HepG2 (cell line): ENCODE data around the gene RBM45. TPM values are rescaled to one million over a fixed set of nuclear protein-coding genes. Genes with fewer than 3 reads are reported as not detected.

Source experiments
- ATAC-seq: fragments of 200-7000 bp; cut with Tn5 transposase; 3 replicates; pipeline ENCODE4 v1.9.1; 2020; ENCODE audit warnings: mild to moderate bottlenecking, moderate library complexity
- BruUV-seq: library from RNA; stranded (reverse); fragments of 400-500 nt; replicated peaks from 2 replicates; lab custom pipeline; 2021; lab: Mats Ljungman, UMichigan
- CTCF ChIA-PET: fragments of 300-600 bp; formaldehyde crosslinking; extraction: SDS; loops from one replicate; lab custom pipeline; 2021; ENCODE audit warnings: low total read pairs, inconsistent platforms, low intra/inter-chr PET ratio; lab: Yijun Ruan, JAX
- POLR2A ChIA-PET: fragments of 350-600 bp; sonication (Branson Sonifier 250); formaldehyde crosslinking; loops from one replicate; lab custom pipeline; 2020; ENCODE audit warnings: antibody characterized with exemption, inconsistent platforms; lab: Yijun Ruan, JAX
- DNase-seq: peaks from one replicate; pipeline ENCODE4 v3.0.0-alpha.2; 2015; ENCODE audit warnings: low spot score
- FAIRE-seq: peaks from 3 replicates; lab custom pipeline; 2011; peaks lifted over from hg19 to GRCh38; lab: Jason Lieb, UNC
- H2AFZ ChIP-seq: one replicate; pipeline ENCODE4 v1.6.1; 2011; ENCODE audit warnings: low read length, inconsistent platforms
- H3K27ac ChIP-seq: fragments of 300-600 bp; 3 replicates; pipeline ENCODE4 v1.8.0; 2011; ENCODE audit warnings: mixed run types, mild to moderate bottlenecking, mixed read lengths, low read length, inconsistent platforms; ENCODE audit not compliant: insufficient read depth; ENCODE audit errors: extremely low read length
- H3K27me3 ChIP-seq, 2 experiments: fragments of 200-600 bp in 1 of 2; 2 replicates in 1 of 2; 3 replicates in 1 of 2; pipeline versions ENCODE4 v1.6.0 to v1.8.0; 2011; ENCODE audit warnings: low read length in 2 of 2, mild to moderate bottlenecking in 2 of 2, moderate library complexity in 2 of 2, inconsistent platforms in 1 of 2; ENCODE audit not compliant: insufficient read depth in 2 of 2, control insufficient read depth in 1 of 2
- H3K36me3 ChIP-seq, 2 experiments: fragments of 200-600 bp in 1 of 2; replicated peaks in 1 of 2; 2 replicates in 1 of 2; 3 replicates in 1 of 2; pipeline versions ENCODE4 v1.5.1 to v1.8.0; 2011; ENCODE audit warnings: low read length in 2 of 2, inconsistent platforms in 1 of 2; ENCODE audit not compliant: insufficient read depth in 2 of 2, control insufficient read depth in 1 of 2
- H3K4me1 ChIP-seq: 2 replicates; pipeline ENCODE4 v1.5.1; 2012; ENCODE audit warnings: low read length, inconsistent platforms; ENCODE audit not compliant: insufficient read depth
- H3K4me2 ChIP-seq: 2 replicates; pipeline ENCODE4 v1.6.0; 2011; ENCODE audit warnings: low read depth, low read length, inconsistent platforms
- H3K4me3 ChIP-seq, 3 experiments: fragments of 200-600 bp in 1 of 3; sonication (generic), shearing (Covaris generic) in 1 of 3; replicated peaks in 1 of 3; 2 replicates each; pipeline ENCODE4 v1.5.1; 2011 to 2016; ENCODE audit warnings: low read length in 3 of 3, inconsistent platforms in 2 of 3, low read depth in 2 of 3, mild to moderate bottlenecking in 2 of 3, control low read depth in 1 of 3, mixed read lengths in 1 of 3; ENCODE audit not compliant: insufficient read depth in 1 of 3
- H3K79me2 ChIP-seq: one replicate; pipeline ENCODE4 v1.6.1; 2011; ENCODE audit warnings: low read length, inconsistent platforms; ENCODE audit not compliant: insufficient read depth
- H3K9ac ChIP-seq: 2 replicates; pipeline ENCODE4 v1.6.0; 2011; ENCODE audit warnings: mild to moderate bottlenecking, low read depth, low read length, inconsistent platforms; ENCODE audit not compliant: insufficient read depth
- H3K9me3 ChIP-seq: 2 replicates; pipeline ENCODE4 v1.5.1; 2012; ENCODE audit warnings: mild to moderate bottlenecking, low read length
- H4K20me1 ChIP-seq: 2 replicates; pipeline ENCODE4 v1.6.0; 2011; ENCODE audit warnings: inconsistent platforms, mild to moderate bottlenecking, low read length, moderate library complexity; ENCODE audit not compliant: insufficient read depth
- AFF4 ChIP-seq: sonication (generic); formaldehyde crosslinking; IDR thresholded peaks from 2 replicates; pipeline ENCODE4 v1.4.0; 2020; ENCODE audit warnings: missing genetic modification reagents
- DRAP1 ChIP-seq: IDR thresholded peaks from 2 replicates; pipeline ENCODE4 v1.6.1; 2016; ENCODE audit warnings: missing genetic modification reagents, missing compliant biosample characterization
- ETV6 ChIP-seq: sonication (generic); formaldehyde crosslinking; conservative IDR thresholded peaks from 2 replicates; pipeline ENCODE4 v1.4.0; 2020; ENCODE audit warnings: missing genetic modification reagents
- FOXA1 ChIP-seq, 2 experiments: fragments of 450-650 bp in 1 of 2; sonication (generic) in 1 of 2; formaldehyde crosslinking in 1 of 2; IDR thresholded peaks; 2 replicates each; pipeline versions ENCODE4 v1.4.0 to v1.6.1; 2016 to 2020; ENCODE audit warnings: missing genetic modification reagents in 1 of 2
- NFE2L2 ChIP-seq: fragments of 150-350 bp; IDR thresholded peaks from 2 replicates; pipeline ENCODE4 v1.6.1; 2014; ENCODE audit warnings: low read length
- REXO4 ChIP-seq: sonication (generic); formaldehyde crosslinking; IDR thresholded peaks from 2 replicates; pipeline ENCODE4 v1.8.0; 2022; ENCODE audit warnings: missing genetic modification reagents, mild to moderate bottlenecking, borderline replicate concordance
- SP1 ChIP-seq, 2 experiments: fragments of 450-650 bp in 1 of 2; sonication (generic) in 1 of 2; formaldehyde crosslinking in 1 of 2; IDR thresholded peaks; 2 replicates each; pipeline versions ENCODE4 v1.4.0 to v1.6.1; 2016 to 2020; ENCODE audit warnings: missing genetic modification reagents in 1 of 2
- SP4 ChIP-seq: sonication (generic); formaldehyde crosslinking; IDR thresholded peaks from 2 replicates; pipeline ENCODE4 v1.8.1; 2023; ENCODE audit warnings: mild to moderate bottlenecking, missing genetic modification reagents
- TAF1 ChIP-seq: sonication (generic); formaldehyde crosslinking; IDR thresholded peaks from 2 replicates; pipeline ENCODE4 v1.4.0; 2020; ENCODE audit warnings: missing genetic modification reagents
- ZNF329 ChIP-seq: sonication (generic); formaldehyde crosslinking; IDR thresholded peaks from 2 replicates; pipeline ENCODE4 v1.9.0; 2021; ENCODE audit warnings: low read depth, mild to moderate bottlenecking, missing genetic modification reagents
- ZNF331 ChIP-seq: sonication (generic); formaldehyde crosslinking; IDR thresholded peaks from 2 replicates; pipeline ENCODE4 v1.4.0; 2020; ENCODE audit warnings: missing genetic modification reagents
- ZNF530 ChIP-seq: sonication (generic); formaldehyde crosslinking; IDR thresholded peaks from 2 replicates; pipeline ENCODE4 v1.5.0; 2020; ENCODE audit warnings: low read depth, mild to moderate bottlenecking, missing genetic modification reagents
- ZNF670 ChIP-seq: sonication (generic); formaldehyde crosslinking; IDR thresholded peaks from 2 replicates; pipeline ENCODE4 v1.8.0; 2022; ENCODE audit warnings: mild to moderate bottlenecking, missing genetic modification reagents, borderline replicate concordance
- ZNF761 ChIP-seq: sonication (generic); formaldehyde crosslinking; conservative IDR thresholded peaks from 2 replicates; pipeline ENCODE4 v1.4.0; 2020; ENCODE audit warnings: mild to moderate bottlenecking, missing genetic modification reagents
- ZNF883 ChIP-seq: sonication (generic); formaldehyde crosslinking; IDR thresholded peaks from 2 replicates; pipeline ENCODE4 v1.5.1; 2020; ENCODE audit warnings: mild to moderate bottlenecking, missing genetic modification reagents; ENCODE audit errors: not compliant biosample characterization
- ZUFSP ChIP-seq: sonication (generic); formaldehyde crosslinking; IDR thresholded peaks from 2 replicates; pipeline ENCODE4 v1.9.0; 2021; ENCODE audit warnings: missing genetic modification reagents, mild to moderate bottlenecking, borderline replicate concordance
- WGBS: methylation state at CpG from one replicate; pipeline ENCODE4 v1.1.6; 2017; ENCODE audit warnings: low lambda C conversion rate; 5-methylcytosine and 5-hydroxymethylcytosine counted together
- in situ Hi-C: cut with HindIII; loops from 2 replicates; pipeline ENCODE4 v1.10.0; 2017; ENCODE audit warnings: low pct_unique_long_range_greater_than_20kb; ENCODE audit not compliant: extremely low pct_ligation_motif_present
- intact Hi-C: fragments of 100-400 bp; cut with micrococcal nuclease; formaldehyde crosslinking; loops from one replicate; pipeline ENCODE4 v1.10.0; 2022; ENCODE audit not compliant: unreplicated experiment
- polyA plus RNA-seq, 8 experiments: library from polyadenylated mRNA; depleted of rRNA in 3 of 8; stranded (reverse) in 7 of 8; unstranded in 1 of 8; fragments of >200 nt; fragmentation: Illumina TruSeq in 4 of 8; extraction: Trizol in 4 of 8; gene quantifications; 2 replicates each; pipeline versions ENCODE4 v1.2.1 to v1.2.3, GENCODE V29; 2011 to 2016; ENCODE audit warnings: low read depth in 4 of 8, missing spikeins in 1 of 8, mixed read lengths in 1 of 8; ENCODE audit not compliant: insufficient read depth in 1 of 8
- total RNA-seq, 5 experiments: library from RNA; depleted of rRNA; stranded (reverse); fragments of >200 nt; fragmentation: Illumina TruSeq; extraction: Trizol; gene quantifications; 2 replicates each; pipeline ENCODE4 v1.2.3, GENCODE V29; 2016; ENCODE audit warnings: low read depth in 1 of 5
- TF ChIP-seq, protein P1 (sequence below): fragments of 450-650 bp; IDR thresholded peaks from 2 replicates; pipeline ENCODE4 v1.6.1; 2017; ENCODE audit warnings: mild to moderate bottlenecking

The RBM45 gene
- total and polyA plus RNA-seq, 2 of the 13 experiments (the other 11 are each of a cell fraction or from before 2014, with no cell fraction given): 5.7 to 25.2 TPM

- H3K27ac ChIP-seq: no peak overlapping the region
- WGBS: 54% methylated on average over 3 of the region's 3 CpGs
- no peak for DNase-seq
- peaks cover 0 to 1% of the 10 kb centered on the region in 2 experiments; a peak in 1 of 5 replicates for H3K27me3 ChIP-seq
- intact Hi-C loops: no loop called here
- H3K4me2 ChIP-seq: no peak overlapping the region
- H3K36me3 ChIP-seq: no peaks in the 10 kb centered on the region
- H2AFZ ChIP-seq: no peak overlapping the region
- no peaks in the 10 kb centered on the region for H3K9me3 ChIP-seq
- no TSS peak for BruUV-seq
- H3K4me3 ChIP-seq: no peak overlapping the region
- no peaks in the 10 kb centered on the region for H4K20me1 ChIP-seq
- H3K4me1 ChIP-seq: peaks cover 34% of the 10 kb centered on the region
- CTCF ChIA-PET: no interaction called here
- no peak for FAIRE-seq
- no peak overlapping the region for H3K9ac ChIP-seq
- ATAC-seq: no peak
- POLR2A ChIA-PET: no interaction called here
- no peaks in the 10 kb centered on the region for H3K79me2 ChIP-seq
- in situ Hi-C loops: no loop called here
- TF ChIP-seq ZNF883 (no peak), DRAP1 (CRISPR knock-in tag) (no peak), ZNF761 (no peak), ZNF530 (CRISPR knock-in tag) (no peak), ZUFSP (CRISPR knock-in tag) (no peak), ZNF331 (no peak), AFF4 (CRISPR knock-in tag) (no peak), ZNF329 (CRISPR knock-in tag) (no peak), TAF1 (CRISPR knock-in tag) (no peak), REXO4 (CRISPR knock-in tag) (no peak), SP4 (CRISPR knock-in tag) (no peak), SP1 (IDR thresholded peaks at IDR 0.05) (no peak), SP1 (CRISPR knock-in tag; IDR thresholded peaks at IDR 0.05) (no peak), ZNF670 (CRISPR knock-in tag) (no peak), FOXA1 (IDR thresholded peaks at IDR 0.05) (no peak), FOXA1 (CRISPR knock-in tag; IDR thresholded peaks at IDR 0.05) (no peak), NFE2L2 (no peak), ETV6 (no peak)
- TF ChIP-seq, protein P1, sequence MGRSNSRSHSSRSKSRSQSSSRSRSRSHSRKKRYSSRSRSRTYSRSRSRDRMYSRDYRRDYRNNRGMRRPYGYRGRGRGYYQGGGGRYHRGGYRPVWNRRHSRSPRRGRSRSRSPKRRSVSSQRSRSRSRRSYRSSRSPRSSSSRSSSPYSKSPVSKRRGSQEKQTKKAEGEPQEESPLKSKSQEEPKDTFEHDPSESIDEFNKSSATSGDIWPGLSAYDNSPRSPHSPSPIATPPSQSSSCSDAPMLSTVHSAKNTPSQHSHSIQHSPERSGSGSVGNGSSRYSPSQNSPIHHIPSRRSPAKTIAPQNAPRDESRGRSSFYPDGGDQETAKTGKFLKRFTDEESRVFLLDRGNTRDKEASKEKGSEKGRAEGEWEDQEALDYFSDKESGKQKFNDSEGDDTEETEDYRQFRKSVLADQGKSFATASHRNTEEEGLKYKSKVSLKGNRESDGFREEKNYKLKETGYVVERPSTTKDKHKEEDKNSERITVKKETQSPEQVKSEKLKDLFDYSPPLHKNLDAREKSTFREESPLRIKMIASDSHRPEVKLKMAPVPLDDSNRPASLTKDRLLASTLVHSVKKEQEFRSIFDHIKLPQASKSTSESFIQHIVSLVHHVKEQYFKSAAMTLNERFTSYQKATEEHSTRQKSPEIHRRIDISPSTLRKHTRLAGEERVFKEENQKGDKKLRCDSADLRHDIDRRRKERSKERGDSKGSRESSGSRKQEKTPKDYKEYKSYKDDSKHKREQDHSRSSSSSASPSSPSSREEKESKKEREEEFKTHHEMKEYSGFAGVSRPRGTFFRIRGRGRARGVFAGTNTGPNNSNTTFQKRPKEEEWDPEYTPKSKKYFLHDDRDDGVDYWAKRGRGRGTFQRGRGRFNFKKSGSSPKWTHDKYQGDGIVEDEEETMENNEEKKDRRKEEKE: no peak
These were observed 45.9 kb upstream of the RBM45 start for GRCh38 chr2:178066324-178066723.
